Activated T-helper 1 cell treated with Interleukin-2 at 50 U/mL for 16 hours (primary cell): ENCODE measurements around the gene IGF2BP1.

Source experiments
- DNase-seq: peaks from one replicate; pipeline ENCODE4 v3.0.0-alpha.2; 2020; ENCODE audit warnings: low read depth

IGF2BP1 gene

DNA sequence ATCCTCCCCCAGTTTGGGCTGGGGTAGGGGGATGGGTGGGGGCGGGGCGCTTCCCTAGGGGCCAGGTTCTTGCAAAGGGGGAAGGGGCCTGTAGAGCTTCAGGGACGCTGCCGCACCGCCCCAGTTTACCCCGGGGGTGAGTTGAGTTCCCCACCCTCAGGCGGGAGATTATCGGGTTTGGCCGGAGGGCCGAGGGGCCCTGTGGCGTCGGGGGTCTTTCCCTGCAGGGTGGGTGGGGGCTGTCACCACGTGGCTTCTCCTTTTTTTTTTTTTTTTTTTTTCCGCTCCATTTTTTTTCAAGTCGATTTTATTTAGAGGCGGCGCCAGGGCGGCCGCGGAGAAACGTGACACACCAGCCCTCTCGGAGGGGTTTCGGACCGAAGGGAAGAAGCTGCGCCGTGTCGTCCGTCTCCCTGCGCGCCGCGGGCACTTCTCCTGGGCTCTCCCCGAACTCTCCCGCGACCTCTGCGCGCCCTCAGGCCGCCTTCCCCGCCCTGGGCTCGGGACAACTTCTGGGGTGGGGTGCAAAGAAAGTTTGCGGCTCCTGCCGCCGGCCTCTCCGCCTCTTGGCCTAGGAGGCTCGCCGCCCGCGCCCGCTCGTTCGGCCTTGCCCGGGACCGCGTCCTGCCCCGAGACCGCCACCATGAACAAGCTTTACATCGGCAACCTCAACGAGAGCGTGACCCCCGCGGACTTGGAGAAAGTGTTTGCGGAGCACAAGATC lies at the start of gene IGF2BP1:
Gene IGF2BP1, plus strand, starts transcription at position 283 of the 724 bp plus-strand sequence. Its CDS starts 361 bp downstream, at position 644.
- no peak for DNase-seq

DNA sequence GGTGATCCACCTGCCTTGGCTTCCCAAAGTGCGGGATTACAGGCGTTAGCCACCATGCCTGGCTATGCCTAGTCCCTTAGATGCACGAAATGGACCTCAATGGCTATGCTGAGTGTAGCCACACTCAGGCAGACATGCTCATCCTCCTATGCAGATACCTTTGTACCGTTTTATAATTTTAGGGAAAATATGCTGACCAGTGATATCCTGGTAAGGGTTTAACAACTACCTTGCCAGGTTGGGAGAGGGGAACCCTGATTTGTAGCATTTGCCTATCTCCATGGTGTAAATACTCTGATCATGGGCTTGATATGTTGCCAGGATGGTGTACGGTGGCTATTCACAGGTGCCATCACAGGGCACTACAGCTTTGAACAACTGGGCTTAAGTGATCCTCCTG lies 45.6 kb upstream of the IGF2BP1 start:
- DNase-seq = no peak

DNA sequence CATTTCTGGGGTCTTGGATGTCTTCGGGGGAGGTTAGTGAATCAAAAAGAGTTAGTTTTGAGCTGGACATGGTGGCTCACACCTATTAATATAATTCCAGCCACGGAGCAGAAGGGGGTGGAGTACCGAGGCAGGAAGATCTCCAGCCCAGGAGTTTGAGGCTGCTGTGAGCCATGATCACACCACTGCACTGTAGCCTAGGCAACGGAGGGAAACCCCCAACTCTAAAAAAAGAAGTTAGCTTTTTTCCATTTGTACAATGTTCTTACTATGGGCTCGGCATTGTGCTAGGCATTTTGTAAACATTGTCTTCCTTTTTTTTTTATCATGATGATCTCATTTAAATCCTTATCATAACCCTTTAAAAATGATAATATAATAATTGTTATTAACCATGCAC lies 44.3 kb upstream of the IGF2BP1 start:
- DNase-seq = no peak

DNA sequence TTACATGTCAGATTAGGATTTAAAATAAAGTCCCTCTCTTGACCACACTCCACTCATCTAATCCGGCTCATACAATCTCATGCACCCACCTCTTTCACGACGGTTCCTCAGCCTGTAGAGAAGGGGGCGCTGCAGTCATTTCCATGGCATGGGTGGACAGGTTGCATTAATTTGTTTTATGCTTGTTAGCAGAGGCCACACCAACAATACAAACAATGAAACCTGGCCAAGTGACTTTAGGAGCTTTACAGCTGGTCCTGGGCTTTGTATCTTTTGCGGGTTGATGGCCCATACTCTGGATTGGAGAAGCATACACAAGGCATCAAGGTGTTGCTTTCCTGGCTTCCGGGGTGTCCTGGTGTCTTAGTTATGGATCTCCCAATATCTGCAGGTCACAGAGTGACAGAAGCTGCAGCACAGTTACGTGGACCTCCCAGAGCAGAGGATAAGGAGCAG lies 42.9 kb upstream of the IGF2BP1 start:
- DNase-seq = no peak

DNA sequence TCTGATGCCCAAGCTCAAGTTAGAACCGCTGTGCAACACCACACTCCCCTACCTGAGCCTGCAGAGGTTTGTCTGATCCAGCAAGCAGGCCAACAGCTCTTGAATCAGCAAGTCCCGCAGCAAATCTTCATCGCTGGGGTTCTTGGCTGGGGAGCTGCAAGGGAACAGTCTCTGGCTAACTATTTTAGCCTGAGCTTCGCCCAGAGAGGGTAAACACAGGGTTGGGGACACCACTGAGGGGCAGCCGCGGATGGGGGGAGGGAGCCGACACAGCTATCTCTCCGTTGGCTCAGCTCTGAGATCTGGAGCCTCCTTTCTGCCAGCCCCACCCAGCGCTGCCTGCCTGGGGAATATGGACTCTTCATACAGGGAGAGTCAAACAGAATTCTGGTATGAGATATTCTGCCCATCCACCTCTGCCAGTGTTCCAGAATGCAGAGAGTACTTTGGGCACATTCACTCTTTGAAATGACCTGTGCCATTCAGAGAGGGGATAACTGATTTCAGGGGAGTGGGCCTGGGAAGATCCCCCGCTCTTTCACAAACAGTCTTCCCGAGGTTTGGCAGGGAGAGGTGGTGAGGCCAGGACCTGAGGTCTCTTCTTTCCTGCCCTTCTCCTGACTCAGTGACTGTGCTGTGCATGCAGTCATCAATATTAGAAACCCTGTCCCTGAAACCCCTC lies 36.2 kb upstream of the IGF2BP1 start:
- DNase-seq = no peak

DNA sequence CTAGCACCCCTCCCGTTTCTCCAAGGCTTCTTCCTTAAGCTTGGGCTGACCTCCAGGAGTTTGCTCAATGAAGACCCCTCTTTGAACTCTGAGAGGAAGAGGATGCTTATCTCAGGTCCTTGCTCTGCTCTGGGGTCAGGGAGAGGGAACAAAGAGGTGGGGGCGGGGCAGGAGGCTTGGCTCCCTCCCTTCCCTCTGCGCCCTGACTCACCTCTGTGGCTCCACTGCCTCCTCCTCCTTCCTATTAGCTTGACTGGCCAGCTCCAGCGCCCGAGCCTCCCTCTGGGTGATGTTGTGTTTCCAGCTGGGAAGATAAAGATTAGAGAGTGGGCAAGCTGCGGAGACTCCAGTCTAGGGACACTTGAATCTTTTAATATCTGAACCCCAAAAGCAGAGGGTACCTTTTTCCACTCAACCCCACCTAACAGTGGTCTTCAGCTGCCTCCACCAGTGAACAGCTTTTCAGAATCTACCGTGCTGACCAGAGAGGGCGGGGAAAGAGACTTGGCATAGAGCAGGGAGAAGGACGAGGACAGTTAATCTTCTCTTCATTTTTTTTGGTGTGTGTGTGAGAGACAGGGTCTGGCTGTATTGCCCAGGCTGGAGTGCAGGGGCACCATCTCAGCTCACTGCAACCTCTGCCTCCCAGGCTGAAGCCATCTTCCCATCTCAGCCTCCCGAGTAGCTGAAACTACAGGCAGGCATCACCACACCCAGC lies 35.5 kb upstream of the IGF2BP1 start:
- DNase-seq = no peak

DNA sequence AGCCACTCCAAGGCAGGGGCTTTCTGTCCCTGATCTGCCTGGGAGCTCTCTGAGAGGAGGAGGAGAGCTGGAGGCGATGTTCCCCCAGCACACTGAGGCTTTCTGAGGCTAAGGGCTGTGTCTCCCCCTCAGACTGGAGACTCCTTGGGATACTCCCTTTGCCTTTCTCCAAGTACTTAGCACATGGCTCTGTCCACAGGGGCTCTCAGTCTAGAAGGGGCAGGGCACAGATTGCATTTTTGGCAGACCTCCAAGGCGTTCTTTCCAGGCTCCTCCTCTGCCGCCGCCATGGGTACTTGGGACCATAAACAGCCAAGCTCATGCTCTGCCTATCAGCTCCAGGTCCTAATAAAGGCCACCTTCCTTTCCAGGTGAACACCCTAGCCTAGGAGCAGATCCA lies 27.0 kb upstream of the IGF2BP1 start:
- DNase-seq = no peak

DNA sequence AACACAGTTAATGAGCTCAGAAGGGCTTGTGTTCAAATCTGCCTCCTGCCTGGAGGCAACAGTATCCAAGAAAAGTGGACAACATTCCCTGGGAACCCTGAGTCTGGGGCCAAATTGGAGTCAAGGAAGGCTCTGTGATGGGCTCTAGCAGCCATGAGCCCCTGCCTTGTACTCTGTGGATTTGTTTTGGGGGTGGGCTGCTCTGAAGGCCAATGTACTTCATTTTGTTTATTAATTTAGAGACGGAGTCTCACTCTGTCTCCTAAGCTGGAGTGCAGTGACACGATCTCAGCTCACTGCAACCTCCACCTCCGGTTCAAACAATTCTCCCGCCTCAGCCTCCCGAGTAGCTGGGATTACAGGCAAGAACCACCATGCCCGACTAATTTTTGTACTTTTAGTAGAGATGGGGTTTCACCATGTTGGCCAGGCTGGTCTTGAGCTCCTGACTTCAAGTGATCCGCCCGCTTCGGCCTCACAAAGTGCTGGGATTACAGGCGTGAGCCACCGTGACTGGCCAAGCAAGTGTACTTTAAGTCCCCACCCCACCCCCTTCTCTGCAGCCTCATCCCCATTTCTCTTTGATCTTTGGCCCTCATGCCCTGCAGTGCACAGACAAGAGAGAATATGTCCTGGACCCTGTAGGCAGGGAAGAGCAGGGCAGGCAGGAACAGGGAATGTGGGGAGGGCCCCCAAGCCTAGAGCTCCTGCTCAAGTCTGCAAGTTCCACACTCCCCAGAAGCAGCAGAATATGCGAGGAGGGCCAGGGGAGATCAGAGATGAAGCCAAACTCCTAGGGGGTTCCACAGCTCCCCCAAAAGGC lies 26.1 kb upstream of the IGF2BP1 start:
- no peak for DNase-seq

DNA sequence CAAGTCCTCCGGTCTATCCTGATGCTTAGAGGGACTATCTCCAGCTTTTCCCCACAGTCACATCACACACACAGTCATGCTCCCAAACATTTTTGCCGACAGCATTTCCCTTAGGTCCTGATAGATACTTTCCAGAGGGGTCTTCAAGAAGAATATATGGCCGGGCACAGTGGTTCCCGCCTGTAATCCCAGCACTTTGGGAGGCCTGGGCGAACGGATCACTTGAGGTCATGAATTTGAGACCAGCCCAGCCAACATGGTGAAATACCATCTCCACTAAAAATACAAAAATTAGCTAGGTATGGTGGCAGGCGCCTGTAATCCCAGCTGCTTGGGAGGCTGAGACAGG lies 24.5 kb upstream of the IGF2BP1 start:
- DNase-seq = no peak

DNA sequence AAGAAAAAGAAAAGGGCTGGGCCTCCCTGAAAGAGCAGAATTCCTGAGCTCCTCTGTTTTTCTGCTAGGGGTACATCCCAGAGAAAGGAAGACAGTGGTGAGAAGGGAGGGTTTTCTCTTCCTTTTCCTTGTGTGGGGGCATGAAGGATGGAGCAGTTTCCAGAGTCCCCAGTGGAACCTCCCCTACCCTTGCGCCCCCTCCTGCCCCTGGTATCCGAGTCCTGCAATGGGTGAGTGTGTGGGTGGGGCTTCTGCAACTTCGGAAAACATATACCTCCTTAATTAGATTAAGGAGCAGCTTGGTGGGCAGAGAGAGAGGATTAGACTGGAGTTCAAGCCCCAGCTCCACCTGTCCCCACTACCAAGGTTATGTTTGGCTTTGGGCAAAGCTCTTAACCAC lies 23.4 kb upstream of the IGF2BP1 start:
- DNase-seq = no peak

DNA sequence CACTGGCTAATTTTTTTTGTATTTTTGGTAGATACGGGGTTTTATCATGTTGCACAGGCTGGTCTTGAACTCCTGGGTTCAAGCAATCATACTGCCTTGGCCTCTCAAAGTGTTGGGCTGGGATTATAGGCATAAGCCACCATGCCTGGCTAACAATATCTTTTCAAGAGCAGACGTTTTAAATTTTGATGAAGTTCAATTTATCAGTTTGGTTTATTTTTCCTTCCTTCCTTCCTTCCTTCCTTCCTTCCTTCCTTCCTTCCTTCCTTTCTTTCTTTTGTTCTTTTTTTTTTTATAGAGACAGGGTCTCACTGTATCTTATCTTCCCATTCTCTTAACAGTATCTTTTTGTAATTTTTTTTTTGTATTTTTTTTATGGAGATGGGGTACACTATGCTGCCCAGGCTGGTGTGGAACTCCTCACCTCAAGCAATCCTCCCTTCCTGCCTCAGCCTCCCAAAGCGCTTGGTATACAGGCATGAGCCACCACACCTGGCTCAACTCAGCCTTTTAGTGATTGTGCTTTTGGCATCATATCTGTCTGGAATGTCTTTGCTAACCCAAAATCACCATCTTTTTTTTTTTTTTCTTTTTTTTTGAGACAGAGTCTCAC lies 15.2 kb upstream of the IGF2BP1 start:
- DNase-seq = no peak

DNA sequence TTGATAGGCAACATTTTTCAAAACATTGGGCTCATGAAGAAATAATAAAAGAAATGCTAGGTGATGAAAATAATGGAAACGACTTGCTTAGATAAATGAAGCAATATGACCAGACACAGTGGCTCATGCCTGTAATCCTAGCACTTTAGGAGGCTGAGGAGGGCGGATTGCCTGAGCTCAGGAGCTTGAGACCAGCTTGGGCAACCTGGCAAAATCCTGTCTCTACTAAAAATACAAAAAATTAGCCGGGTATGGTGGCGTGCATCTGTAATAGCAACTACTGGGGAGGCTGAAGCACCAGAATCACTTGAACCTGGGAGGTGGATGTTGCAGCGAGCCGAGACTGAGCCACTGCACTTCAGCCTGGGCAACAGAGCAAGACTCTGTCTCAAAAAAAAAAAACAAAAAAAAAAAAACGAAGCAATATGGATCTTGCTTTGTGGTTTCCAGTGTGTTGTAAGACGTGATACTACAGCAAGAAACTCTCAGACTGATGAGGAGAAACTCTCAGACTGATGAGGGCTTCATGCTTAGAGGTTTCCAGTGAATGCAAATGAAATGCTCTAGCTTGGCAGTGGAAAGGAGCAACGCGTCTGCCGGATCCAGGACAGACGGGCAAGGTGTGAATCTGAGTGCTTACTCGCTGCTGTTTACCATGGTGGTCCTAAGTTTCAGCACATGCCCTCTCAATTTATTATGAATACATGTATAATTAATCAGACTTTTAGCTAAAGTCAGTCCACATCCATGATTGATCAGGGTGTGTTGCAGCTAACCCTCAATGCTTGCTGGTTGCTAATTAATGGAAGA lies 11.5 kb upstream of the IGF2BP1 start:
- no peak for DNase-seq

DNA sequence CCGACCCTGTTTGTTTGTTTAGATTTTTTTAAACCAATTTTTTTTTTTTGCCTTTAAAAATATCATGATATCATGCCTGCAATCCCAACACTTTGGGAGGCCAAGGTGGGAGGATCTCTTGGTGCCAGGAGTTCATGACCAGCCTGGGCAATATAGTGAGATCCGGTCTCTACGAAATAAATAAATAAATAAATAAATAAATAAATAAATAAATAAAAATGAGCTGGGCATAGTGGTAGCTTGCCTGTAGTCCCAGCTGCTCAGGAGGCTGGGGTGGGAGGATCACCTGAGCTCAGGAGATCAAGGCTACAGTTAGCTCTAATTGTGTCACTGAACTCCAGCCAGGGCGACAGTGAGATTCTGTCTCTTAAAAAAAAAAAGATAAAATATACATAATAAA lies 8.1 kb upstream of the IGF2BP1 start:
- no peak for DNase-seq

DNA sequence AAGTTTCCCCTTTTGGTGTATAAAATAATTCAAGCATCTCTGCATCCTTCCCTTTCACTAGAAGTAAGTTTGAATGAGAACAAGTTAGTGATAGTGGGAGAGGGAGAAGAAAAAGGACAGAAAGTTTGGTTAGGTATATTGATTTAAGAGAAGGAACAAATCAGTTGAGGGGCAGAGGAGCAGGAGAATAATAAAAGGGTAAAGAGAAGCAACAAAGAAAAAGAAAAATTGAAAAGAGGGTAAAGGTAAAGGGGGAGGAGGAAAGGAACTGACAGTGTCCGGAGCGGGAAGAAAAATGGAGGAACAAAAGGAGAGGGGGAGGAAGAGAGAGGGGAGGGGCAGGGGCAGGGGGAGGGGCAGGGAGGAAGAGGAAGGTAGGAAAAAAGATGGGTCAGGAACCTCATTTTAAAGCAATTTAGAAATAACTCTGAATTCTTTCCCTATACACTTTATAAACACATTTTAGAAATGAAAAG lies 6.3 kb upstream of the IGF2BP1 start:
- DNase-seq = no peak

DNA sequence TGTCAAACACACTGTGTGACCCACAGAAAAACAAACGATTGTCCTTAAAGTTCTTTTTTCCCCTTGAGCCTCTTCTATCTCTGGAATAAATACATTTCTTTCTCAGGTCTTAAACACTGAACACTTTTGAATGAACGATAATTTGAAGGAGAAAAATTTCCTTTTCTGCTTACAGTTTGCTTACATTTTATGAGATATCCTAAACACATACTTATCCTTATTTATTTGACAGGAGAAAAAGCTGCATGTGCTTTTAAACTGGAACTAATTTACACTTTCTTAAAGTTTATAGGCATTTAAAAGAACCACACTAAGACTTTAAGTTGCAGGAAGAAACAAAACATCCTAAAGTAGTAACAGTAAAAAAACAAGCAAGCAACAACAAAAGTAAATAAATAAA lies 4.7 kb upstream of the IGF2BP1 start:
- DNase-seq = no peak

DNA sequence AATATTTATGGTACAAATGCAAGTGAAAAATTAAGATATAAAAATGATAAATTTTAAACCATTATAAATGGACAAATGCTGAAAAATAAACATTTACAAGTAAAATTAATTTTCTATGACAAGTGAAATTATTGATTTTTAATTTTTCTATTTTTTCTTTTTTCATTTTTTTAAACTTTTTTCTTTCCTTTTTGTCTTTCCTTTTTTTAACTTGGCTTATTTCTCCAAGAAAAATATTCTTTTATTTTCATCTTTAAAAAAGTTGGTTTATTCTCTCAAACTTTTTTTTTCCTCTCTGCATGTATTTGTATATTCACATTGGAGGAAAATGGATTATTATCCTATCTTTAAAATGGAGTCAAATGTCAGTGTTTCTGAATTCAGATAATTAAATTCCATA lies 3.9 kb upstream of the IGF2BP1 start:
- no peak for DNase-seq

DNA sequence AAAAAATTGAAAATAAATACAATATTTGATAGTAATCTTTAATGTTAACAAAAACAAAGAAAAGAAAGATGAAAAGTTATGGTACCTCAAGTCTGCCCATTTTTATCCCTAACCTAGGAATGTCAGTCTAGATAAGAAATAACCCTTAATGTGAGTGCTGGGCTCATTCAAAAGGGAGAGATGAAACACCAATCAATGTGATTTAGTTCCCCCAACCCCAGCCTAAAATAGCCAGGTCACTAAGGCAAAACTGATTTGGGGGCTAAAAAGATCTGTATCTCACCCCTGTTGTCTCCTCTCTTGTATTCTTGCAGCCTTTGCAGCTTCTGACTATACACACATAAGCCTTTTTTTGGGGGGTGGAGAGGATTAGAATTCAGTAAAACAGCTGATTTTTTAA lies 3.2 kb upstream of the IGF2BP1 start:
- no peak for DNase-seq

DNA sequence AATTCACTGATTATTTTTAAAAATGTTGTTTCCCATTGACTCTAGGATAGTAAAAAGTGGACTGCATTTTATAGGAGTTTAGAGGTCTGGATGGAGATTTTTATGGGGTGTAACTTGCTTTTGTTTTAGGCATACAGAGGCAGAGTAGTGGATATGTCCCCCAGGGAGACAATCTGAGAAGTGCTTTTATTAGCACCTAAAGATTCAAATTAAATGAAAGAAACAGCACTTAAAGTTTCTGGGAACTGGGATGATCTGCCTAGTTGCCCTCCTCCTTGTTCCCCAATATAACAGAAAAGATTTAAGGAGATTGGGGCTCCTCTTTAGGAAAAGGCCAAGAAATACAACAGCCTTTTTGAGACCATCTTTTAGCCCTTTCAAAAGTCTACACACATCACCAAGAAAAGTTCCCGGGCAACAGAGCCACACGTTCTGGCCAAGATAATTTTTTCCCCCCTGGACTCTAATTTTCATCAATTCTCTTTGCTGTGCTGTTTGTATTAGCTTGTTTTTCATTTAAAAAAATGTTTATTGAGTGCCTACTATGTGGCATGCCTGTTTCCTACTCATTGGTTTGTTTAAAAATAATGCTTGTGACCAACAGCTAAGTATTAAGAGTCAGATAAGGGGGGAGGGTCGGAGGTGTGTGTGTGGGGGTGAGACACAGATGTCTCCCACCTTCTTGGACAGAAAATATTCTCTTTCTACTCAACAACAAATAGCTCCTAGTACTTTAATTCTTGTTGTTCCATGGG lies 2.5 kb upstream of the IGF2BP1 start:
- no peak for DNase-seq

DNA sequence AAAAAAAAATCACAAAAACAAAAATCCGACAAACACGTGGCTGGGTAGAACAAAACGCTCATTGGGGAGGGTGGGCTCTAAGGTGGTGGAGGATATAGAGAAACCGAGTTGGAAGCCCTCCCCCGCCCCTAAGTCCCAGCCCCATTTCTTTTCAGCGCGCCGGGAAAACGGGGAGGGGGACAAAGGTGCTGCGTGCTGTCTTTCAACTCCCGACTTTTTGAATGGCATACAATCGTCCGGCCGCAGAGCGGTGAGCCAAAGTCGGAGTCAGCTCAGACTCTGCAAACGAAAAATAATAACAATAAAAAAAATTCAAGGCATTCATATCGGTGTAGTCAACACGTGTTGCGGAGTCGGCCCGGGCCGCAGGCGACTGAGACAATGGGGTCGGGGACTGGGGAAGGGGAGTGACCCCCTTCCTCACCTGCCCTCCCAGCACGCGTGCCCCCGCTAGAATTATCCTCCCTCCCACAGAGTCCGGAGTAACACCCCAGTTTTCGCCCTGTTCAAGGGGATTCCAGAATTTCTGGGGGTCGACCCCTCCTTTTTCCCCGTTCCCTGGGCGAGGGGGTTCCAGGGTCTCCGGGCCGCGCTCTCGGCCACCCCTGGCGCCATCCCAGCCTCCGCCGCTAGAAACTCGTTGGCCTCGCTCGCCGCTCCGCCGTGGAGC lies 1.7 kb upstream of the IGF2BP1 start:
- no peak for DNase-seq
